ENCODE results near the gene AVPR1B. TPM values are rescaled to one million over a fixed set of nuclear protein-coding genes. Genes with fewer than 3 reads are reported as not detected.

Gene AVPR1B
- total RNA-seq, 1 donor: not detected

- H3K4me3 ChIP-seq (ENCODE audit: low read depth, low read length): no peak overlapping the region
- no peak for TF ChIP-seq CTCF (IDR thresholded peaks at IDR 0.05; ENCODE audit: insufficient read depth, low read depth, low read length)
- DNase-seq (ENCODE audit: low read depth): peak; percentile 8
These were observed 41.1 kb downstream of the AVPR1B start for GRCh38 chr1:206075786-206076755.

- H3K4me3 ChIP-seq (ENCODE audit: low read depth, low read length): no peak overlapping the region
- no peak for TF ChIP-seq CTCF (IDR thresholded peaks at IDR 0.05; ENCODE audit: insufficient read depth, low read depth, low read length)
- no peak for DNase-seq (ENCODE audit: low read depth)
These were observed 42.3 kb downstream of the AVPR1B start for GRCh38 chr1:206074839-206075238.

- H3K4me3 ChIP-seq (ENCODE audit: low read depth, low read length): no peak overlapping the region
- DNase-seq (ENCODE audit: low read depth): no peak
- no peak for TF ChIP-seq CTCF (IDR thresholded peaks at IDR 0.05; ENCODE audit: insufficient read depth, low read depth, low read length)
These were observed 46.4 kb downstream of the AVPR1B start for GRCh38 chr1:206070627-206071304.

GRCh38 chr1:206068314-206068713 is 48.9 kb downstream of the AVPR1B start:
- DNase-seq (ENCODE audit: low read depth): no peak
- TF ChIP-seq CTCF (IDR thresholded peaks at IDR 0.05; ENCODE audit: insufficient read depth, low read depth, low read length): no peak
- H3K4me3 ChIP-seq (ENCODE audit: low read depth, low read length): no peak overlapping the region

- no peak overlapping the region for H3K4me3 ChIP-seq (ENCODE audit: low read depth, low read length)
- DNase-seq (ENCODE audit: low read depth): no peak
- no peak for TF ChIP-seq CTCF (IDR thresholded peaks at IDR 0.05; ENCODE audit: insufficient read depth, low read depth, low read length)
These were observed 49.5 kb downstream of the AVPR1B start for GRCh38 chr1:206067486-206068227.

- TF ChIP-seq CTCF (IDR thresholded peaks at IDR 0.05; ENCODE audit: insufficient read depth, low read depth, low read length): no peak
- no peak overlapping the region for H3K4me3 ChIP-seq (ENCODE audit: low read depth, low read length)
- DNase-seq (ENCODE audit: low read depth): no peak
These were observed 50.6 kb downstream of the AVPR1B start for GRCh38 chr1:206066479-206067171.
